Gastrocnemius medialis (tissue), 4 donors: Measurements from ENCODE around the gene POLR1H.

Source experiments
- CTCF ChIP-seq, 5 experiments: fragments of 450-650 bp in 3 of 5; fragments of 200-600 bp in 2 of 5; sonication (generic) in 2 of 5; IDR thresholded peaks in 4 of 5; conservative IDR thresholded peaks in 1 of 5; 1 replicate in 4 of 5; 2 replicates in 1 of 5; pipeline ENCODE4 v1.5.1; 2016 to 2019; ENCODE audit warnings: antibody characterized with exemption in 5 of 5, mild to moderate bottlenecking in 3 of 5, moderate library complexity in 3 of 5
- POLR2A ChIP-seq, 2 donors: fragments of 450-650 bp; IDR thresholded peaks; one replicate each; pipeline ENCODE4 v1.6.1; 2017; ENCODE audit warnings: antibody characterized with exemption in 2 of 2, mild to moderate bottlenecking in 2 of 2, moderate library complexity in 2 of 2

GRCh38 chr6:30022189-30022588 is 38.9 kb upstream of the POLR1H start:
- TF ChIP-seq POLR2A (IDR thresholded peaks at IDR 0.05) (no peak), CTCF (IDR thresholded peaks at IDR 0.05 in 4 of 5, conservative IDR thresholded peaks at IDR 0.05 in 1 of 5) (no peak)
